GDM1 (cell line): Measurements from ENCODE around the gene UGT2B7.
"Not testable (repeated sequence)": the region's sequence is repeated elsewhere in the genome, so short reads cannot be mapped to it uniquely, and the experiment has no call there.

Source experiments
- DNase-seq: peaks from one replicate; lab custom pipeline; 2025; lab: John Stamatoyannopoulos, UW

UGT2B7 gene

GRCh38 chr4:69088473-69088872 is 7.8 kb upstream of the UGT2B7 start:
- no peak for DNase-seq

- DNase-seq: no peak
Measured at GRCh38 chr4:69089388-69089787, 6.9 kb upstream of the UGT2B7 start.

- no peak for DNase-seq
Measured at GRCh38 chr4:69092190-69092589, 4.1 kb upstream of the UGT2B7 start.

- DNase-seq: no peak
Measured at GRCh38 chr4:69092980-69093568, 3.2 kb upstream of the UGT2B7 start.

- DNase-seq: no peak
Measured at GRCh38 chr4:69093681-69094080, 2.6 kb upstream of the UGT2B7 start.

GRCh38 chr4:69095301-69095731 is 958 bp upstream of the UGT2B7 start:
- no peak for DNase-seq

GRCh38 chr4:69096810-69097209 is 536 bp downstream of the UGT2B7 start:
- no peak for DNase-seq

- DNase-seq: no peak
Measured at GRCh38 chr4:69098470-69098869, 2.2 kb downstream of the UGT2B7 start.

GRCh38 chr4:69099910-69100309 is 3.6 kb downstream of the UGT2B7 start:
- DNase-seq: no peak

- DNase-seq: not testable (repeated sequence)
Measured at GRCh38 chr4:69102668-69103067, 6.4 kb downstream of the UGT2B7 start.

GRCh38 chr4:69104719-69105275 is 8.5 kb downstream of the UGT2B7 start:
- no peak for DNase-seq

GRCh38 chr4:69115151-69115850 is 19.0 kb downstream of the UGT2B7 start:
- not testable (repeated sequence) for DNase-seq

- DNase-seq: no peak
Measured at GRCh38 chr4:69115851-69116213, 19.6 kb downstream of the UGT2B7 start.

GRCh38 chr4:69116645-69117321 is 20.5 kb downstream of the UGT2B7 start:
- DNase-seq: no peak

GRCh38 chr4:69120870-69121269 is 24.6 kb downstream of the UGT2B7 start:
- no peak for DNase-seq

- no peak for DNase-seq
Measured at GRCh38 chr4:69122476-69122875, 26.2 kb downstream of the UGT2B7 start.

- DNase-seq: no peak
Measured at GRCh38 chr4:69124941-69125340, 28.7 kb downstream of the UGT2B7 start.

- no peak for DNase-seq
Measured at GRCh38 chr4:69126024-69126423, 29.8 kb downstream of the UGT2B7 start.

- DNase-seq: no peak
Measured at GRCh38 chr4:69133993-69134392, 37.7 kb downstream of the UGT2B7 start.

GRCh38 chr4:69134471-69134870 is 38.2 kb downstream of the UGT2B7 start:
- no peak for DNase-seq

GRCh38 chr4:69141320-69141719 is 45.0 kb downstream of the UGT2B7 start:
- no peak for DNase-seq

GRCh38 chr4:69147334-69147733 is 51.1 kb downstream of the UGT2B7 start:
- DNase-seq: no peak

- DNase-seq: no peak
Measured at GRCh38 chr4:69154021-69154420, 57.7 kb downstream of the UGT2B7 start.
